Thymus (tissue), 14 donors: ENCODE data around the gene DNAJC4. TPM values are rescaled to one million over a fixed set of nuclear protein-coding genes. Genes with fewer than 3 reads are reported as not detected.

Experiments used
- DNase-seq, 9 donors: peaks; one replicate each; pipeline ENCODE4 v3.0.0-alpha.2; 2013; ENCODE audit warnings: low spot score in 9 of 9, low read depth in 6 of 9, missing footprints in 1 of 9
- H3K27ac ChIP-seq, 2 donors: one replicate each; pipeline ENCODE4 v1.5.1; 2013; ENCODE audit warnings: control low read depth in 1 of 2, low read depth in 1 of 2, low read length in 1 of 2, mild to moderate bottlenecking in 1 of 2, moderate library complexity in 1 of 2
- H3K27me3 ChIP-seq, 2 donors: one replicate each; pipeline ENCODE4 v1.5.1; 2013; ENCODE audit warnings: low read length in 1 of 2; ENCODE audit not compliant: control insufficient read depth in 2 of 2, insufficient read depth in 1 of 2
- H3K36me3 ChIP-seq, 2 donors: one replicate each; pipeline ENCODE4 v1.5.1; 2013; ENCODE audit warnings: low read length in 1 of 2, mild to moderate bottlenecking in 1 of 2, moderate library complexity in 1 of 2; ENCODE audit not compliant: control insufficient read depth in 2 of 2, insufficient read depth in 2 of 2
- H3K4me1 ChIP-seq, 2 donors: one replicate each; pipeline ENCODE4 v1.5.1; 2013; ENCODE audit warnings: low read length in 2 of 2; ENCODE audit not compliant: control insufficient read depth in 2 of 2, insufficient read depth in 2 of 2
- H3K4me3 ChIP-seq, 2 donors: one replicate each; pipeline ENCODE4 v1.5.1; 2013; ENCODE audit warnings: low read length in 2 of 2, control low read depth in 1 of 2, mild to moderate bottlenecking in 1 of 2
- H3K9me3 ChIP-seq, 2 donors: one replicate each; pipeline ENCODE4 v1.5.1; 2013; ENCODE audit warnings: low read length in 1 of 2, mild to moderate bottlenecking in 1 of 2; ENCODE audit not compliant: control insufficient read depth in 2 of 2, insufficient read depth in 1 of 2
- WGBS: extraction: QIAGEN DNeasy Blood & Tissue Kit; methylation state at CpG from one replicate; pipeline ENCODE4 v1.1.7; 2013; 5-methylcytosine and 5-hydroxymethylcytosine counted together
- long read RNA-seq, 10 donors: transcript quantifications; one replicate each; lab custom pipeline, GENCODE V29; 2026
- polyA plus RNA-seq: library from polyadenylated mRNA; stranded (reverse); fragments of 200-250 nt; gene quantifications from one replicate; pipeline ENCODE4 v1.2.3, GENCODE V29; 2013
- total RNA-seq: library from RNA; stranded (reverse); fragments of 120-200 nt; gene quantifications from one replicate; pipeline ENCODE4 v1.2.4, GENCODE V29; 2013
- donor health status: healthy.

Gene DNAJC4
- total RNA-seq (18.1 TPM), polyA plus RNA-seq (134 TPM)
- long read RNA-seq, donor 1 = 0 reads
- long read RNA-seq, donor 2 = 0 reads
- long read RNA-seq, donor 3, partial matches to known transcripts = 16 of 17 reads
- long read RNA-seq, donor 3, other reads (novel, unspliced or antisense) = 0 of 17 reads
- long read RNA-seq, donor 4, partial matches to known transcripts = 0 of 2 reads
- long read RNA-seq, donor 4, other reads (novel, unspliced or antisense) = 0 of 2 reads
- long read RNA-seq, donor 5, partial matches to known transcripts = 6 of 8 reads
- long read RNA-seq, donor 5, other reads (novel, unspliced or antisense) = 0 of 8 reads
- long read RNA-seq, donor 6, partial matches to known transcripts = 6 of 8 reads
- long read RNA-seq, donor 6, other reads (novel, unspliced or antisense) = 0 of 8 reads
- long read RNA-seq, donor 7, partial matches to known transcripts = 10 of 11 reads
- long read RNA-seq, donor 7, other reads (novel, unspliced or antisense) = 0 of 11 reads
- long read RNA-seq, donor 8 = 0 reads
- long read RNA-seq, donor 9, partial matches to known transcripts = 5 of 6 reads
- long read RNA-seq, donor 9, other reads (novel, unspliced or antisense) = 0 of 6 reads
- long read RNA-seq, donor 10 = 0 reads

GRCh38 chr11:64230171-64230984 is at the start of gene DNAJC4:
DNAJC4 (plus strand) TSS chr11:64230548; CDS start chr11:64230855, 307 bp downstream.
- H3K4me1 ChIP-seq = peaks cover 32 to 70% of the 10 kb centered on the region in 2 donors

GRCh38 chr11:64180891-64181290 is 49.5 kb upstream of the DNAJC4 start:
- no peak for DNase-seq
- Histone ChIP-seq H3K27ac (no peak overlapping the region), H3K27me3 (no peaks in the 10 kb centered on the region), H3K9me3 (peaks cover 0 to 4% of the 10 kb centered on the region in 2 donors), H3K4me3 (no peak overlapping the region), H3K36me3 (peaks cover 0 to 3% of the 10 kb centered on the region in 2 donors), H3K4me1 (peaks cover 7 to 36% of the 10 kb centered on the region in 2 donors)
- 98% methylated on average over 5 of the region's 5 CpGs for WGBS

More at GRCh38 chr11:64230171-64230984, at the start of gene DNAJC4:
- H3K4me3 ChIP-seq = peak within 1 kb of the TSS; percentile 64 to 75
- peaks cover 0 to 16% of the 10 kb centered on the region in 2 donors for H3K27me3 ChIP-seq
- WGBS = under 1% methylated on average over 62 of the region's 62 CpGs
- peak within 1 kb of the TSS; percentile 77 to 94 for H3K27ac ChIP-seq
- peak in 6 of 9 donors; percentile 82 to 95 (median 85) for DNase-seq
- H3K36me3 ChIP-seq = peaks cover 0 to 3% of the 10 kb centered on the region in 2 donors
- peaks cover 0 to 11% of the 10 kb centered on the region in 2 donors for H3K9me3 ChIP-seq

- H3K4me1 ChIP-seq = peaks cover 7 to 34% of the 10 kb centered on the region in 2 donors
- peaks cover 0 to 3% of the 10 kb centered on the region in 2 donors for H3K36me3 ChIP-seq
- no peaks in the 10 kb centered on the region for H3K27me3 ChIP-seq
- DNase-seq = peak in 4 of 9 donors; percentile 24 to 77 (median 61)
- peak overlapping the region in 1 of 2 donors; percentile 14 for H3K4me3 ChIP-seq
- H3K9me3 ChIP-seq = peaks cover 0 to 1% of the 10 kb centered on the region in 2 donors
- H3K27ac ChIP-seq = peak overlapping the region; percentile 29 to 65
- 52% methylated on average over 17 of the region's 17 CpGs for WGBS
Observed at GRCh38 chr11:64181506-64182411, 48.6 kb upstream of the DNAJC4 start.

GRCh38 chr11:64183890-64184289 is 46.5 kb upstream of the DNAJC4 start:
- 98% methylated on average over 7 of the region's 7 CpGs for WGBS
- Histone ChIP-seq H3K4me1 (peaks cover 9 to 33% of the 10 kb centered on the region in 2 donors), H3K27me3 (no peaks in the 10 kb centered on the region), H3K36me3 (peaks cover 0 to 3% of the 10 kb centered on the region in 2 donors), H3K9me3 (no peaks in the 10 kb centered on the region), H3K4me3 (no peak overlapping the region), H3K27ac (no peak overlapping the region)
- no peak for DNase-seq

GRCh38 chr11:64185175-64185692 is 45.1 kb upstream of the DNAJC4 start:
- WGBS = under 1% methylated on average over 52 of the region's 52 CpGs
- peak in 1 of 9 donors; percentile 53 for DNase-seq

GRCh38 chr11:64185693-64186491 is 44.5 kb upstream of the DNAJC4 start, which contains the start of gene STIP1:
STIP1 (plus strand) TSS chr11:64186171; CDS start chr11:64186262, 91 bp downstream.
- peak; percentile 97 to 100 (median 99) for DNase-seq
- Histone ChIP-seq H3K4me1 (peaks cover 14 to 40% of the 10 kb centered on the region in 2 donors), H3K27me3 (no peaks in the 10 kb centered on the region), H3K36me3 (peaks cover 0 to 2% of the 10 kb centered on the region in 2 donors), H3K9me3 (no peaks in the 10 kb centered on the region), H3K4me3 (peak within 1 kb of the TSS; percentile 74 to 90), H3K27ac (peak within 1 kb of the TSS; percentile 83 to 95)
- WGBS = under 1% methylated on average over 73 of the region's 74 CpGs

More at GRCh38 chr11:64185175-64185692, 45.1 kb upstream of the DNAJC4 start:
- H3K4me3 ChIP-seq = peak overlapping the region; percentile 74 to 90
- no peaks in the 10 kb centered on the region for H3K36me3 ChIP-seq
- H3K9me3 ChIP-seq = no peaks in the 10 kb centered on the region
- H3K27me3 ChIP-seq = no peaks in the 10 kb centered on the region
- peaks cover 14 to 42% of the 10 kb centered on the region in 2 donors for H3K4me1 ChIP-seq
- H3K27ac ChIP-seq = peak overlapping the region; percentile 83 to 95

- 2% methylated on average over 48 of the region's 48 CpGs for WGBS
- peak in 3 of 9 donors; percentile 34 to 59 (median 38) for DNase-seq
- H3K27ac ChIP-seq = peak overlapping the region in 1 of 2 donors; percentile 46
- no peaks in the 10 kb centered on the region for H3K9me3 ChIP-seq
- peaks cover under 1 to 4% of the 10 kb centered on the region in 2 donors for H3K36me3 ChIP-seq
- H3K4me3 ChIP-seq = no peak overlapping the region
- peaks cover 11 to 33% of the 10 kb centered on the region in 2 donors for H3K4me1 ChIP-seq
- H3K27me3 ChIP-seq = no peaks in the 10 kb centered on the region
Observed at GRCh38 chr11:64186492-64187165, 43.7 kb upstream of the DNAJC4 start.
